Retinal pigment epithelial cell (primary cell): Measurements from ENCODE around the gene NUDT1.

Experiments used
- DNase-seq: peaks from one replicate; pipeline ENCODE4 v3.0.0-alpha.2; 2010; ENCODE audit warnings: low read depth
- H3K4me3 ChIP-seq: 2 replicates; pipeline ENCODE4 v1.5.1; 2011; ENCODE audit warnings: mild to moderate bottlenecking, low read length, control low read depth, moderate library complexity
- CTCF ChIP-seq: conservative IDR thresholded peaks from 2 replicates; pipeline ENCODE4 v1.5.1; 2011; ENCODE audit warnings: low read depth, low read length, control low read depth, inconsistent platforms

The NUDT1 gene

GRCh38 chr7:2224491-2224928 lies 17.5 kb upstream of the NUDT1 start:
- DNase-seq: no peak
- no peak for TF ChIP-seq CTCF
- H3K4me3 ChIP-seq: no peak overlapping the region

- DNase-seq: no peak
- TF ChIP-seq CTCF: no peak
These were observed 17.1 kb upstream of the NUDT1 start for GRCh38 chr7:2224934-2225333.

GRCh38 chr7:2225336-2225735 lies 16.7 kb upstream of the NUDT1 start:
- TF ChIP-seq CTCF: no peak
- DNase-seq: no peak

More at GRCh38 chr7:2224934-2225333, 17.1 kb upstream of the NUDT1 start:
- H3K4me3 ChIP-seq: no peak overlapping the region

GRCh38 chr7:2225830-2226229 lies 16.2 kb upstream of the NUDT1 start:
- TF ChIP-seq CTCF: no peak

More at GRCh38 chr7:2225336-2225735, 16.7 kb upstream of the NUDT1 start:
- no peak overlapping the region for H3K4me3 ChIP-seq

GRCh38 chr7:2227699-2228098 lies 14.3 kb upstream of the NUDT1 start:
- no peak for TF ChIP-seq CTCF
- DNase-seq: no peak
- no peak overlapping the region for H3K4me3 ChIP-seq

More at GRCh38 chr7:2225830-2226229, 16.2 kb upstream of the NUDT1 start:
- no peak for DNase-seq
- no peak overlapping the region for H3K4me3 ChIP-seq

GRCh38 chr7:2228921-2229320 lies 13.1 kb upstream of the NUDT1 start:
- no peak overlapping the region for H3K4me3 ChIP-seq
- TF ChIP-seq CTCF: no peak
- DNase-seq: no peak

- no peak for TF ChIP-seq CTCF
- H3K4me3 ChIP-seq: no peak overlapping the region
- no peak for DNase-seq
These were observed 12.6 kb upstream of the NUDT1 start for GRCh38 chr7:2229467-2229866.
